ENCODE results near the gene NAT8. TPM values are rescaled to one million over a fixed set of nuclear protein-coding genes. Genes with fewer than 3 reads are reported as not detected.
A peak's percentile ranks its signal among the peaks of the same experiment; 100 is the strongest.
"Not testable (repeated sequence)": the region's sequence is repeated elsewhere in the genome, so short reads cannot be mapped to it uniquely, and the experiment has no call there.

The NAT8 gene
- total RNA-seq, 2 experiments from 2014 or later, result not detected

- H3K27ac Mint-ChIP-seq; POLR2A ChIA-PET; H3K4me1 Mint-ChIP-seq (ENCODE audit: low read depth); H3K27me3 Mint-ChIP-seq; intact Hi-C loops (cut with micrococcal nuclease); H3K36me3 Mint-ChIP-seq; DNase-seq; H3K4me3 Mint-ChIP-seq; CTCF ChIA-PET: not testable (repeated sequence)
- peaks cover 11% of the 10 kb centered on the region for H3K9me3 Mint-ChIP-seq
Observed at GRCh38 chr2:73626237-73626636, 16.0 kb downstream of the NAT8 start.

- CTCF ChIA-PET; H3K4me1 Mint-ChIP-seq (ENCODE audit: low read depth); POLR2A ChIA-PET; H3K4me3 Mint-ChIP-seq; H3K27me3 Mint-ChIP-seq; H3K27ac Mint-ChIP-seq; H3K36me3 Mint-ChIP-seq; intact Hi-C loops (cut with micrococcal nuclease); DNase-seq: not testable (repeated sequence)
- H3K9me3 Mint-ChIP-seq, result peaks cover 11% of the 10 kb centered on the region
Observed at GRCh38 chr2:73624625-73625024, 17.6 kb downstream of the NAT8 start.

- H3K36me3 Mint-ChIP-seq; H3K27ac Mint-ChIP-seq; H3K4me3 Mint-ChIP-seq; H3K4me1 Mint-ChIP-seq (ENCODE audit: low read depth); H3K27me3 Mint-ChIP-seq; intact Hi-C loops (cut with micrococcal nuclease); CTCF ChIA-PET; POLR2A ChIA-PET; DNase-seq: not testable (repeated sequence)
- H3K9me3 Mint-ChIP-seq, result peaks cover 11% of the 10 kb centered on the region
Observed at GRCh38 chr2:73624036-73624435, 18.2 kb downstream of the NAT8 start.

GRCh38 chr2:73619925-73620324, 22.3 kb downstream of the NAT8 start:
- intact Hi-C loops (cut with micrococcal nuclease); CTCF ChIA-PET; H3K4me3 Mint-ChIP-seq; H3K27me3 Mint-ChIP-seq; H3K36me3 Mint-ChIP-seq; POLR2A ChIA-PET; H3K27ac Mint-ChIP-seq; H3K9me3 Mint-ChIP-seq; DNase-seq; H3K4me1 Mint-ChIP-seq (ENCODE audit: low read depth): not testable (repeated sequence)

- no peak overlapping the region for H3K4me3 Mint-ChIP-seq
- H3K27me3 Mint-ChIP-seq, result no peaks in the 10 kb centered on the region
- H3K27ac Mint-ChIP-seq, result no peak overlapping the region
- no peaks in the 10 kb centered on the region for H3K9me3 Mint-ChIP-seq
- POLR2A ChIA-PET, result no interaction called here
- H3K4me1 Mint-ChIP-seq (ENCODE audit: low read depth), result peaks cover 6% of the 10 kb centered on the region
- no peak for DNase-seq
- CTCF ChIA-PET, result no interaction called here
- H3K36me3 Mint-ChIP-seq, result peaks cover 8% of the 10 kb centered on the region
- intact Hi-C loops (cut with micrococcal nuclease), result no loop called here
Observed at GRCh38 chr2:73614997-73615396, 27.2 kb downstream of the NAT8 start.

GRCh38 chr2:73614105-73614504, 28.1 kb downstream of the NAT8 start:
- Mint-ChIP-seq H3K9me3 (no peaks in the 10 kb centered on the region), H3K36me3 (peaks cover 8% of the 10 kb centered on the region), H3K4me3 (no peak overlapping the region), H3K27ac (no peak overlapping the region), H3K4me1 (ENCODE audit: low read depth) (peaks cover 6% of the 10 kb centered on the region), H3K27me3 (no peaks in the 10 kb centered on the region)
- peak; percentile 31 for DNase-seq
- intact Hi-C loops (cut with micrococcal nuclease), result no loop called here
- ChIA-PET POLR2A (no interaction called here), CTCF (no interaction called here)

- Mint-ChIP-seq H3K27me3 (no peaks in the 10 kb centered on the region), H3K36me3 (peaks cover 19% of the 10 kb centered on the region), H3K9me3 (no peaks in the 10 kb centered on the region), H3K27ac (no peak overlapping the region), H3K4me1 (ENCODE audit: low read depth) (peaks cover 6% of the 10 kb centered on the region), H3K4me3 (no peak overlapping the region)
- CTCF ChIA-PET, result no interaction called here
- no peak for DNase-seq
- intact Hi-C loops (cut with micrococcal nuclease), result no loop called here
- POLR2A ChIA-PET, result no interaction called here
Observed at GRCh38 chr2:73611867-73612266, 30.4 kb downstream of the NAT8 start.

- H3K27ac Mint-ChIP-seq, result no peak overlapping the region
- intact Hi-C loops (cut with micrococcal nuclease), result no loop called here
- H3K36me3 Mint-ChIP-seq, result peaks cover 19% of the 10 kb centered on the region
- ChIA-PET POLR2A (no interaction called here), CTCF (no interaction called here)
- H3K9me3 Mint-ChIP-seq, result no peaks in the 10 kb centered on the region
- peaks cover 6% of the 10 kb centered on the region for H3K4me1 Mint-ChIP-seq (ENCODE audit: low read depth)
- no peaks in the 10 kb centered on the region for H3K27me3 Mint-ChIP-seq
- no peak for DNase-seq
- no peak overlapping the region for H3K4me3 Mint-ChIP-seq
Observed at GRCh38 chr2:73611193-73611592, 31.0 kb downstream of the NAT8 start.

- ChIA-PET CTCF (no interaction called here), POLR2A (no interaction called here)
- peaks cover 6% of the 10 kb centered on the region for H3K4me1 Mint-ChIP-seq (ENCODE audit: low read depth)
- intact Hi-C loops (cut with micrococcal nuclease), result no loop called here
- no peak overlapping the region for H3K27ac Mint-ChIP-seq
- H3K36me3 Mint-ChIP-seq, result peaks cover 22% of the 10 kb centered on the region
- H3K27me3 Mint-ChIP-seq, result no peaks in the 10 kb centered on the region
- no peak overlapping the region for H3K4me3 Mint-ChIP-seq
- H3K9me3 Mint-ChIP-seq, result no peaks in the 10 kb centered on the region
- DNase-seq, result no peak
Observed at GRCh38 chr2:73610111-73610510, 32.1 kb downstream of the NAT8 start.

- H3K27me3 Mint-ChIP-seq; H3K4me3 Mint-ChIP-seq; POLR2A ChIA-PET; H3K4me1 Mint-ChIP-seq (ENCODE audit: low read depth); H3K27ac Mint-ChIP-seq; DNase-seq; intact Hi-C loops (cut with micrococcal nuclease); H3K9me3 Mint-ChIP-seq: not testable (repeated sequence)
- peaks cover 30% of the 10 kb centered on the region for H3K36me3 Mint-ChIP-seq
- CTCF ChIA-PET, result interaction anchor here (1.0 kb wide), 1 partner anchor 26 kb away, joined by 3 read pairs; no protein-coding TSS in a partner anchor
Observed at GRCh38 chr2:73604589-73604988, 37.6 kb downstream of the NAT8 start.

- intact Hi-C loops (cut with micrococcal nuclease); H3K4me1 Mint-ChIP-seq (ENCODE audit: low read depth); CTCF ChIA-PET; H3K27me3 Mint-ChIP-seq; H3K4me3 Mint-ChIP-seq; H3K9me3 Mint-ChIP-seq; POLR2A ChIA-PET: not testable (repeated sequence)
- DNase-seq, result peak; percentile 56
- H3K27ac Mint-ChIP-seq, result peak overlapping the region; percentile 46
- H3K36me3 Mint-ChIP-seq, result peaks cover 26% of the 10 kb centered on the region
Observed at GRCh38 chr2:73603099-73603588, 39.1 kb downstream of the NAT8 start.

- intact Hi-C loops (cut with micrococcal nuclease), result no loop called here
- no peak overlapping the region for H3K27ac Mint-ChIP-seq
- H3K4me1 Mint-ChIP-seq (ENCODE audit: low read depth), result peaks cover 6% of the 10 kb centered on the region
- H3K9me3 Mint-ChIP-seq, result no peaks in the 10 kb centered on the region
- H3K27me3 Mint-ChIP-seq, result no peaks in the 10 kb centered on the region
- POLR2A ChIA-PET, result no interaction called here
- no peak for DNase-seq
- H3K4me3 Mint-ChIP-seq, result no peak overlapping the region
- H3K36me3 Mint-ChIP-seq, result peaks cover 22% of the 10 kb centered on the region
- CTCF ChIA-PET, result no interaction called here
Observed at GRCh38 chr2:73601780-73602179, 40.4 kb downstream of the NAT8 start.

- ChIA-PET CTCF (no interaction called here), POLR2A (no interaction called here)
- Mint-ChIP-seq H3K27me3 (no peaks in the 10 kb centered on the region), H3K27ac (no peak overlapping the region), H3K9me3 (no peaks in the 10 kb centered on the region), H3K36me3 (peaks cover 18% of the 10 kb centered on the region), H3K4me1 (ENCODE audit: low read depth) (no peaks in the 10 kb centered on the region), H3K4me3 (no peak overlapping the region)
- no peak for DNase-seq
- intact Hi-C loops (cut with micrococcal nuclease), result no loop called here
Observed at GRCh38 chr2:73594251-73594650, 48.0 kb downstream of the NAT8 start.

- CTCF ChIA-PET, result no interaction called here
Observed at GRCh38 chr2:73593680-73594079, 48.5 kb downstream of the NAT8 start.

More at GRCh38 chr2:73593680-73594079, 48.5 kb downstream of the NAT8 start:
- Mint-ChIP-seq H3K36me3 (peaks cover 18% of the 10 kb centered on the region), H3K27me3 (no peaks in the 10 kb centered on the region), H3K27ac (no peak overlapping the region), H3K9me3 (no peaks in the 10 kb centered on the region), H3K4me1 (ENCODE audit: low read depth) (no peaks in the 10 kb centered on the region), H3K4me3 (no peak overlapping the region)
- POLR2A ChIA-PET, result no interaction called here
- DNase-seq, result no peak
- intact Hi-C loops (cut with micrococcal nuclease), result no loop called here

All from activated CD4-positive, alpha-beta memory T cell treated with anti-CD3 and anti-CD28 coated beads for 36 hours (primary cell).